H1 (cell line): ENCODE results near the gene MRPL39. TPM values are rescaled to one million over a fixed set of nuclear protein-coding genes. Genes with fewer than 3 reads are reported as not detected.

ENCODE experiments used
- CTCF ChIA-PET: fragments of 300-600 bp; sonication (Branson Sonifier 250); formaldehyde crosslinking; loops from one replicate; lab custom pipeline; 2021; ENCODE audit not compliant: partially characterized antibody; lab: Charles Lee
- POLR2A ChIA-PET: fragments of 300-600 bp; sonication (Branson Sonifier 250); formaldehyde crosslinking; loops from one replicate; lab custom pipeline; 2021; ENCODE audit warnings: inconsistent platforms; ENCODE audit not compliant: partially characterized antibody; lab: Charles Lee
- DNase-seq, 2 experiments: peaks; one replicate each; pipeline versions ENCODE4 v3.0.0 to v3.0.0-alpha.2; 2010 to 2022; ENCODE audit warnings: low spot score in 2 of 2, low read depth in 1 of 2, mixed read lengths in 1 of 2
- FAIRE-seq: peaks from 2 replicates; lab custom pipeline; 2011; peaks lifted over from hg19 to GRCh38; lab: Jason Lieb, UNC
- H2AFZ ChIP-seq: 2 replicates; pipeline ENCODE4 v1.8.1; 2012; ENCODE audit warnings: low read length, inconsistent platforms
- H2AK5ac ChIP-seq: 2 replicates; pipeline ENCODE4 v1.6.1; 2013; ENCODE audit warnings: low read depth, low read length
- H2BK120ac ChIP-seq: replicated peaks from 2 replicates; pipeline ENCODE3; 2013; ENCODE audit warnings: low read depth, low read length, inconsistent platforms
- H2BK12ac ChIP-seq: 2 replicates; pipeline ENCODE4 v1.6.1; 2013; ENCODE audit warnings: low read depth, low read length
- H2BK15ac ChIP-seq: 2 replicates; pipeline ENCODE4 v1.6.1; 2013; ENCODE audit warnings: low read length
- H2BK20ac ChIP-seq: 2 replicates; pipeline ENCODE4 v1.6.1; 2013; ENCODE audit warnings: low read length
- H2BK5ac ChIP-seq: 2 replicates; pipeline ENCODE4 v1.6.1; 2013; ENCODE audit warnings: low read depth, low read length
- H3K14ac ChIP-seq: 2 replicates; pipeline ENCODE4 v1.6.1; 2013; ENCODE audit warnings: inconsistent platforms; ENCODE audit not compliant: insufficient read length
- H3K18ac ChIP-seq: 2 replicates; pipeline ENCODE4 v1.6.1; 2013; ENCODE audit warnings: low read length; ENCODE audit errors: extremely low read depth
- H3K23ac ChIP-seq: 2 replicates; pipeline ENCODE4 v1.6.1; 2013; ENCODE audit warnings: inconsistent platforms; ENCODE audit not compliant: insufficient read length
- H3K23me2 ChIP-seq: 2 replicates; pipeline ENCODE4 v1.6.1; 2013; ENCODE audit warnings: low read depth, low read length
- H3K27ac ChIP-seq: 2 replicates; pipeline ENCODE4 v1.6.1; 2011; ENCODE audit warnings: low read depth, low read length, inconsistent platforms
- H3K27me3 ChIP-seq, 4 experiments: replicated peaks in 1 of 4; 1 replicate in 1 of 4; 2 replicates in 3 of 4; pipeline versions ENCODE4 v1.6.1 to v1.8.1; 2011 to 2013; ENCODE audit warnings: low read length in 3 of 4, mild to moderate bottlenecking in 3 of 4, inconsistent platforms in 2 of 4, mixed read lengths in 2 of 4, moderate library complexity in 1 of 4; ENCODE audit not compliant: control insufficient read depth in 3 of 4, insufficient read depth in 3 of 4; ENCODE audit errors: extremely low read depth in 1 of 4
- H3K36me3 ChIP-seq, 4 experiments: 2 replicates each; pipeline versions ENCODE4 v1.6.1 to v1.8.1; 2011 to 2013; ENCODE audit warnings: mild to moderate bottlenecking in 4 of 4, low read length in 3 of 4, moderate library complexity in 2 of 4, control low read depth in 1 of 4, inconsistent platforms in 1 of 4; ENCODE audit not compliant: insufficient read depth in 4 of 4, control insufficient read depth in 2 of 4
- H3K4ac ChIP-seq: replicated peaks from 2 replicates; pipeline ENCODE3; 2013; ENCODE audit warnings: low read length, low read depth, mixed read lengths, inconsistent platforms; ENCODE audit not compliant: insufficient read length
- H3K4me1 ChIP-seq, 4 experiments: replicated peaks in 1 of 4; 1 replicate in 1 of 4; 2 replicates in 3 of 4; pipeline versions ENCODE4 v1.6.1 to v1.8.1; 2011 to 2013; ENCODE audit warnings: low read length in 3 of 4, inconsistent platforms in 2 of 4, mixed read lengths in 1 of 4; ENCODE audit not compliant: insufficient read depth in 4 of 4, control insufficient read depth in 3 of 4
- H3K4me2 ChIP-seq, 2 experiments: 2 replicates each; pipeline versions ENCODE4 v1.6.1 to v1.8.1; 2011 to 2013; ENCODE audit warnings: low read depth in 2 of 2, low read length in 2 of 2, control low read depth in 1 of 2, inconsistent platforms in 1 of 2, mild to moderate bottlenecking in 1 of 2; ENCODE audit not compliant: insufficient read depth in 1 of 2
- H3K4me3 ChIP-seq, 4 experiments: fragments of 200-600, 300-600 bp in 1 of 4; sonication (generic), shearing (Covaris generic), sonication (Bioruptor Twin) in 1 of 4; 2 replicates each; pipeline versions ENCODE4 v1.5.1 to v1.8.1; 2011 to 2016; ENCODE audit warnings: low read length in 4 of 4, low read depth in 3 of 4, control low read depth in 2 of 4, inconsistent platforms in 2 of 4, mild to moderate bottlenecking in 2 of 4, mixed read lengths in 1 of 4, moderate library complexity in 1 of 4; ENCODE audit not compliant: insufficient read depth in 2 of 4; ENCODE audit errors: extremely low read depth in 1 of 4
- H3K56ac ChIP-seq: replicated peaks from 2 replicates; pipeline ENCODE3; 2013; ENCODE audit warnings: low read depth, mild to moderate bottlenecking, mixed read lengths, low read length, inconsistent platforms; ENCODE audit not compliant: insufficient read length
- H3K79me1 ChIP-seq: 2 replicates; pipeline ENCODE4 v1.6.1; 2013; ENCODE audit warnings: low read depth, low read length, control low read depth
- H3K79me2 ChIP-seq, 2 experiments: 2 replicates each; pipeline versions ENCODE4 v1.6.1 to v1.8.1; 2012 to 2013; ENCODE audit warnings: low read length in 2 of 2, mild to moderate bottlenecking in 2 of 2, inconsistent platforms in 1 of 2; ENCODE audit not compliant: insufficient read depth in 2 of 2, control insufficient read depth in 1 of 2
- H3K9ac ChIP-seq, 4 experiments: replicated peaks in 1 of 4; 1 replicate in 1 of 4; 2 replicates in 3 of 4; pipeline versions ENCODE4 v1.6.1 to v1.8.1; 2011 to 2013; ENCODE audit warnings: low read depth in 3 of 4, low read length in 3 of 4, control low read depth in 2 of 4, mild to moderate bottlenecking in 2 of 4, moderate library complexity in 2 of 4, inconsistent platforms in 1 of 4; ENCODE audit errors: extremely low read depth in 1 of 4
- H3K9me3 ChIP-seq, 2 experiments: 2 replicates each; pipeline versions ENCODE4 v1.6.1 to v1.8.1; 2012 to 2013; ENCODE audit warnings: mild to moderate bottlenecking in 2 of 2, moderate library complexity in 2 of 2, control low read depth in 1 of 2, inconsistent platforms in 1 of 2, low read depth in 1 of 2, low read length in 1 of 2, mixed read lengths in 1 of 2; ENCODE audit not compliant: insufficient read depth in 2 of 2
- H4K20me1 ChIP-seq, 2 experiments: replicated peaks in 1 of 2; 2 replicates each; pipeline versions ENCODE3 to v1.8.1; 2011 to 2013; ENCODE audit warnings: inconsistent platforms in 2 of 2, low read length in 2 of 2, mild to moderate bottlenecking in 1 of 2; ENCODE audit not compliant: insufficient read depth in 2 of 2, control insufficient read depth in 1 of 2
- H4K5ac ChIP-seq: 2 replicates; pipeline ENCODE4 v1.6.1; 2013; ENCODE audit warnings: low read length, low read depth, mixed read lengths, inconsistent platforms; ENCODE audit not compliant: insufficient read length
- H4K8ac ChIP-seq: 2 replicates; pipeline ENCODE4 v1.8.0; 2013; ENCODE audit warnings: mild to moderate bottlenecking, moderate library complexity, low read length, inconsistent platforms; ENCODE audit not compliant: insufficient read depth; ENCODE audit errors: extremely low read depth
- H4K91ac ChIP-seq: replicated peaks from 2 replicates; pipeline ENCODE3; 2013; ENCODE audit warnings: low read length, mixed read lengths, inconsistent platforms; ENCODE audit not compliant: insufficient read length
- BCL11A ChIP-seq, 2 experiments: IDR thresholded peaks; one replicate each; pipeline ENCODE4 v1.6.1; 2011; ENCODE audit warnings: low read depth in 2 of 2, low read length in 2 of 2, mild to moderate bottlenecking in 2 of 2
- CTBP2 ChIP-seq: IDR thresholded peaks from 2 replicates; pipeline ENCODE4 v1.7.0; 2011; ENCODE audit warnings: borderline replicate concordance, mild to moderate bottlenecking, moderate library complexity, mixed read lengths, low read length; ENCODE audit not compliant: insufficient read depth, insufficient read length
- SP2 ChIP-seq: IDR thresholded peaks from 2 replicates; pipeline ENCODE4 v1.6.1; 2012; ENCODE audit warnings: mild to moderate bottlenecking, low read length, inconsistent platforms
- WGBS, 2 experiments: shearing (Covaris generic) in 1 of 2; methylation state at CpG; one replicate each; pipeline versions ENCODE4 v1.1.6 to v1.1.7; 2013 to 2015; ENCODE audit warnings: low lambda C conversion rate in 2 of 2, mixed read lengths in 2 of 2, inconsistent platforms in 1 of 2, low coverage in 1 of 2, missing lambda C conversion rate in 1 of 2; ENCODE audit not compliant: insufficient replicate concordance in 2 of 2, insufficient coverage in 1 of 2, insufficient read length in 1 of 2; ENCODE audit errors: extremely low coverage in 1 of 2, missing lambda C conversion rate in 1 of 2; 5-methylcytosine and 5-hydroxymethylcytosine counted together
- polyA plus RNA-seq, 7 experiments: library from polyadenylated mRNA; depleted of rRNA in 3 of 7; stranded (reverse) in 5 of 7; unstranded in 2 of 7; fragments of >200 nt in 5 of 7; fragments of 200-250 nt in 2 of 7; gene quantifications; 1 replicate in 5 of 7; 2 replicates in 1 of 7; 4 replicates in 1 of 7; pipeline versions ENCODE4 v1.2.1 to v1.2.3, GENCODE V29; 2011 to 2013; ENCODE audit warnings: missing spikeins in 2 of 7, mixed read lengths in 2 of 7
- total RNA-seq: library from RNA; stranded (reverse); fragmentation: NEBNext Ultra II Directional; extraction: Animal tissue kit (Norgen Biotek cat#: 25700); gene quantifications from 2 replicates; pipeline ENCODE4 v1.2.1, GENCODE V29; 2021

MRPL39 gene
- total and polyA plus RNA-seq, 2 of the 8 experiments (the other 6 are each of a cell fraction or from before 2014, with no cell fraction given): 20.3 to 43.2 TPM

GRCh38 chr21:25557180-25557579 is 50.1 kb downstream of the MRPL39 start:
- CTCF ChIA-PET: no interaction called here
- H3K27ac ChIP-seq: no peak overlapping the region
- no peak overlapping the region for H2BK20ac ChIP-seq
- H4K8ac ChIP-seq: no peak overlapping the region
- no peaks in the 10 kb centered on the region for H3K23me2 ChIP-seq
- no peak overlapping the region for H3K9ac ChIP-seq
- H2BK12ac ChIP-seq: no peak overlapping the region
- no peak overlapping the region for H3K14ac ChIP-seq
- POLR2A ChIA-PET: no interaction called here
- H2AFZ ChIP-seq: no peak overlapping the region
- H2BK15ac ChIP-seq: no peak overlapping the region
- no peak overlapping the region for H2AK5ac ChIP-seq
- TF ChIP-seq CTBP2 (no peak), BCL11A (IDR thresholded peaks at IDR 0.05; ENCODE audit: low read depth in 2 of 2, low read length in 2 of 2) (no peak), SP2 (no peak)
- no peaks in the 10 kb centered on the region for H3K79me2 ChIP-seq
- DNase-seq (no peak), FAIRE-seq (no peak)
- 100% methylated on average over 1 of the region's 1 CpG; no CpG with 5 or more reads in 1 of the 2 experiments for WGBS, 2 experiments
- H3K18ac ChIP-seq: no peak overlapping the region
- no peak overlapping the region for H3K4ac ChIP-seq
- H2BK120ac ChIP-seq: no peak overlapping the region
- H4K5ac ChIP-seq: no peak overlapping the region
- no peak overlapping the region for H2BK5ac ChIP-seq
- H3K4me3 ChIP-seq: no peak overlapping the region
- H3K79me1 ChIP-seq: no peaks in the 10 kb centered on the region
- no peak overlapping the region for H3K4me2 ChIP-seq
- no peaks in the 10 kb centered on the region; a peak in 3 of 7 replicates for H3K4me1 ChIP-seq
- no peaks in the 10 kb centered on the region; a peak in 1 of 8 replicates for H3K36me3 ChIP-seq
- peaks cover 4 to 16% (median 10%) of the 10 kb centered on the region in 4 experiments; a peak in 6 of 7 replicates for H3K27me3 ChIP-seq
- H3K56ac ChIP-seq: no peak overlapping the region
- H4K20me1 ChIP-seq: no peaks in the 10 kb centered on the region
- no peak overlapping the region for H4K91ac ChIP-seq
- no peak overlapping the region for H3K23ac ChIP-seq
- no peaks in the 10 kb centered on the region for H3K9me3 ChIP-seq
